AG04449 (cell line): ENCODE data around the gene EEF1A1.
"Not testable (repeated sequence)": the region's sequence is repeated elsewhere in the genome, so short reads cannot be mapped to it uniquely, and the experiment has no call there.

Experiments
- CTCF ChIA-PET: fragments of 350-600 bp; formaldehyde crosslinking; extraction: SDS; loops from one replicate; lab custom pipeline; 2021; ENCODE audit warnings: antibody characterized with exemption; lab: Yijun Ruan, JAX
- POLR2A ChIA-PET: fragments of 400-600, 350-600 bp; formaldehyde crosslinking; extraction: SDS; loops from one replicate; lab custom pipeline; 2020; ENCODE audit warnings: antibody characterized with exemption, inconsistent platforms; lab: Yijun Ruan, JAX
- DNase-seq: peaks from one replicate; pipeline ENCODE4 v3.0.0-alpha.2; 2010; ENCODE audit warnings: low read depth, low spot score
- H3K4me3 ChIP-seq: 2 replicates; pipeline ENCODE4 v1.5.1; 2011; ENCODE audit warnings: low read depth, mild to moderate bottlenecking, control low read depth, low read length
- CTCF ChIP-seq: IDR thresholded peaks from one replicate; pipeline ENCODE4 v1.5.1; 2011; ENCODE audit warnings: mild to moderate bottlenecking, moderate library complexity, low read length, control low read depth, inconsistent platforms; ENCODE audit not compliant: insufficient read depth; ENCODE audit errors: missing control alignments

Gene EEF1A1

GRCh38 chr6:73556836-73557235, 36.0 kb upstream of the EEF1A1 start:
- DNase-seq, result no peak
- POLR2A ChIA-PET, result interaction anchor here (0.8 to 1.4 kb wide), 4 partner anchors 23 to 37 kb away, joined by 3 to 6 read pairs (median 4); partner anchors contain the start of gene EEF1A1
- H3K4me3 ChIP-seq, result no peak overlapping the region
- TF ChIP-seq CTCF, result no peak
- CTCF ChIA-PET, result interaction anchor here (1.2 to 1.6 kb wide), 4 partner anchors 8 to 175 kb away, joined by 3 to 11 read pairs (median 6); no protein-coding TSS in a partner anchor

DNA sequence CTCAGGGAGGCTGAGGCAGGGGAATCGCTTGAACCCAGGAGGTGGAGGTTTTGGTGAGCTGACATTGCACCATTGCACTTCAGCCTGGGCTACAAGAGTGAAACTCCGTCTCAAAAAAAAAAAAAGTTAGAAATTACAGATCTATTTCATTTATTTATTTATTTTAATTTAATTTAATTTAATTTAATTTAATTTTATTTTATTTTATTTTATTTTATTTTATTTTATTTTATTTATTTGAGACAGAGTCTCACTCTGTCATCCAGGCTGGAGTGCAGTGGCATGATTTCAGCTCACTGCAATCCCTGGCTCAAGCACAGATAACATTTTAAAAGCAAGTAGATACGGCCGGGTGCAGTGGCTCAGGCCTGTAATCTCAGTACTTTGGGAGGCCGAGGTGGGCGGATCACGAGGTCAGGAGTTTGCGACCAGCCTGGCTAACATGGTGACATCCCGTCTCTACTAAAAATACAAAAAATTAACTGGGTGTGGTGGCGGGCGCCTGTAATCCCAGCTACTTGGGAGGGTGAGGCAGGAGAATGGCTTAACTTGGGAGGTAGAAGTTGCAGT, 34.6 kb upstream of the EEF1A1 start:
- H3K4me3 ChIP-seq, DNase-seq, POLR2A ChIA-PET, CTCF ChIA-PET: not testable (repeated sequence)

- CTCF ChIA-PET, DNase-seq, H3K4me3 ChIP-seq: not testable (repeated sequence)
- POLR2A ChIA-PET, result interaction anchor here (0.7 kb wide), 1 partner anchor 30 kb away, joined by 3 read pairs; no protein-coding TSS in a partner anchor
These were observed 30.3 kb upstream of the EEF1A1 start for GRCh38 chr6:73551115-73551514.

DNA sequence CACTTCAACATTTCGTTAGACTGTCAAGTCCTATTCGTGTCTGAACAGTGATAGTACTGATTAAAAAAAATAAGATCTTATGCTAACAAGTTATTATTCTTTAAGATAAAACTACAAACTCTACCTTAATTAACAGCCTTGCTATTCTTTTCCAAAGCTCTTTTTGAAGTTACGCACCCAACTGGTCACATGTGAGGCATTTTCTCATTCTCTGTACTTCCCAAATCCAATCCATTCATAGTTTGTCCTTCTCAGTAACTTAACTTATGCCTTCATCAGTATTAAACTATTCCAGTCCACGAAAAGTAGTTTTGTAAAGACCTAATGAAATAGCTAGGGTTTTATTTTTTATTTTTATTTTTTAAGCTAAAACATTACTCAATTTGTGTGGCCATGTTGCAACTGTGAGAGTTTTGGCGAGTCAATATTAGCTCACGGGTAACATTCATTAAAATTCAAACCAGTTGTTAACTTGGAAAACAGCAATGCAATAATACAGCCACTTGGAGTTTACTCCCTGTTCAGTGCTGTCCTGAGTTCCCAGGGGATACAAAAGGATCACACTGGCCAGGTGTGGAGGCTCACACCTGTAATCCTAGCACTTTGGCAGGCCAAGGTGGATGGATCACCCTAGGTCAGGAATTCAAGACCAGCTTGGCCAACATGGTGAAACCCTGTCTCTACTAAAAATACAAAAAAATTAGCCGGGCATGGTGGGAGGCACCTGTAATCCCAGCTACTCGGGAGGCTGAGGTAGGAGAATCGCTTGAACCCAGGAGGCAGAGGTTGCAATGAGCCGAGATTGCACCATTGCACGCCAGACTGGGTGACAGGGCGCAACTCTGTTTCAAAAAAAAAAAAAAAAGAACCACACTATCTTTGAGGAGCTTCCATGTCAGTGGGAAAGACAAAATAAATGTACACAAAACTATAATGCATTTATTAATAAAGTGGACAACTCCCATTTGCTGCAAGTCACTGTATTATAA, 27.9 kb upstream of the EEF1A1 start:
- no peak for DNase-seq
- no peak for TF ChIP-seq CTCF
- ChIA-PET CTCF (interaction anchor here (0.9 to 2.5 kb wide), 14 partner anchors 8 to 62 kb away, joined by 3 to 11 read pairs (median 4); no protein-coding TSS in a partner anchor), POLR2A (interaction anchor here (0.5 to 1.3 kb wide), 3 partner anchors 25 to 36 kb away, joined by 3 read pairs; partner anchors contain the start of gene EEF1A1)
- no peak overlapping the region for H3K4me3 ChIP-seq

DNA sequence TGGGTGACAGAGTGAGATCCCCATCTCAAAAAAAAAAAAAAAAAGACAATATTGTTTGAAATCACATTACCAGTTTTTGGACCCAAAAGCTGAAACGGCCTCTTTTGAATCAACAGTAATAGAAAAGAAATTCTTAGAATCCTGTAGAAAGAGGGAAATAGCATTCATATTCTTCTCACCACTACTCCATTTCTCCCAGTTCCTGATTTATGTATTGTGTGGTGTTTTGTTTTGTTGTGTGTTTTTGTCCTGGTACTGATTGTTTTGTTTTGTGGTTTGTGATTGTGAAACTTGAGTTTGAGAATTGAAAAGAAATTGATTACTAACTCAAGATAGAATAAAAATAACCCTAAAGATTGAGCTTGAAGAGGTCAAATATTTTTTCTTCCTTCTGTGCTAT, 26.2 kb upstream of the EEF1A1 start:
- POLR2A ChIA-PET, result no interaction called here
- H3K4me3 ChIP-seq, result no peak overlapping the region
- no peak for DNase-seq
- TF ChIP-seq CTCF, result no peak
- CTCF ChIA-PET, result interaction anchor here (1.1 to 1.2 kb wide), 2 partner anchors 12 to 20 kb away, joined by 3 to 4 read pairs; no protein-coding TSS in a partner anchor

DNA sequence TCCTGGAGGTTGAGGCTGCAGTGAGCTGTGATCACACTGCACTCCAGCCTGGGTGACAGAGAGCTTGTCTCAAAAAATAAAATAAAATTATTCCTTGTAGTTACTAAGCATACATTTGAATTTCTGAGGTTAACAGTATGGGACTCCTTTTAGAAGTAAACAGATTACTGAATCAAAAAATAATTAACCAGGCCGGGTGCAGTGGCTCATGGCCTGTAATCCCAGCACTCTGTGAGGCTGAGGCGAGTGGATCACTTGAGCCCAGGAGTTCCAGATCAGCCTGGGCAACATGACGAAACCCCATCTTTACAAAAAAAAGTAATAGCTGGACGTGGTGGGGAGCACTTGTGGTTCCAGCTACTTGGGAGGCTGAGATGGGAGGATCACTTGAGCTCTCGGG, 22.1 kb upstream of the EEF1A1 start:
- ChIA-PET POLR2A (interaction anchor here (1.2 to 1.4 kb wide), 2 partner anchors 22 to 23 kb away, joined by 3 to 4 read pairs; partner anchors contain the start of gene EEF1A1), CTCF (interaction anchor here (0.9 to 1.5 kb wide), 5 partner anchors 11 to 68 kb away, joined by 3 to 5 read pairs (median 4); no protein-coding TSS in a partner anchor)
- no peak for TF ChIP-seq CTCF
- H3K4me3 ChIP-seq, result no peak overlapping the region
- no peak for DNase-seq

- DNase-seq, H3K4me3 ChIP-seq: not testable (repeated sequence)
- ChIA-PET CTCF (interaction anchor here (0.9 to 1.5 kb wide), 3 partner anchors 11 to 69 kb away, joined by 3 to 5 read pairs (median 3); no protein-coding TSS in a partner anchor), POLR2A (interaction anchor here (1.2 to 1.4 kb wide), 2 partner anchors 21 to 22 kb away, joined by 3 to 4 read pairs; partner anchors contain the start of gene EEF1A1)
These were observed 21.6 kb upstream of the EEF1A1 start for GRCh38 chr6:73542481-73542880.
